ENCODE measurements around the gene ADRB1.

The ADRB1 gene

DNA sequence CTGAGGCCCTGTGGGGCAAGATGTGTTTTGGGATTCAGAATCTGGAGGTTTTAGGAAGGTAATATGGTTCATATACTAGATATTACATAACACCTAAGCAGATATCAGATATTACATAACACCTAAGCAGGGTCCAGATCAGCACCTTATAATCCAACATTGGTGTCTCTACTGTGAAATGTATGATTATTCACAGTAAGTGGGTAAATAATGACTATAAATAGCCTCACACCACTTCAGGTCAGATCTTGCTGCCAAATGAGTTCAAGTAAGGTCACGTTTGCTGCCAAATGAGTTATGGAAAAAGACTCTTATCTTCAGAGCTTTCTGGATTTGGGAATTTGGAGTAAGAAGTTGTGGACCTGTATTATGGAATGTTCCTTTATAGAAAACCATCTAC, 14.6 kb downstream of the ADRB1 start:
- DNase-seq: no peak

DNA sequence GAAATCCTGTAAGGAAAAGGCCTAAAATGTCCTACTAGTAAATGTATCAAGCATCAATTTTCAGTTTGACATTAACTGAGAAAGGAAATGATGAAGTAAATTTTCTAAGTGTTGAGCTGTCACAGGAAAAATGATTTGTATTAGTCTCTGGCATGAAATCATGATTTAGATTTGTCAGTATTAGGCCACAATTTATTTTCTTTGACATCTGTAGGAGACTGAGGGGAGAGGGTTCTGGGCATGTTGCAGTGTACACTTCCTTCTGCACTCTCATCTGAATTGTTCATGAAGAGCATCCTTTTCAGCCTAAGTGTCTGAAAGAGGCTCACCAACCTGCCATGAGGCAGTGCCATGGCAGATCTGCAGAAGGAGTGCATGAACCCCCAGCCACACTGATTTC, 15.9 kb downstream of the ADRB1 start:
- no peak for DNase-seq

DNA sequence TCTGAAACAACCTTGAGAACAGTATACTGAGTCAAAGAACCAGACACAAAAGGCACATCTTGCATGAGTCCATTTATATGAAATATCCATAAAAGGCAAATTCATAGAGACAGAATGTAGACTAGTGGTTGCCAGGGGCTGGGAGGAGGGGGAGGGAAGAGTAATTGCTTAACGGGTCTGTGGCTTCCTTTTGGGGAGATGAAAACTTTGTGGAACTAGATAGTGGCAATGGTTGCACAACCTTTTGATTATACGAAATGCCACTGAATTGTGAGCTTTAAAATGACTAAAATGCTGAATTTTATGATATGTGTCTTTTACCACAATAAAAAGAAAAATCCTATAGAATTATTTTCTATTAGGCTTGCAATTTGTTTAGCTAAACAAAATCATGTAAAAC, 16.8 kb downstream of the ADRB1 start:
- no peak for DNase-seq

DNA sequence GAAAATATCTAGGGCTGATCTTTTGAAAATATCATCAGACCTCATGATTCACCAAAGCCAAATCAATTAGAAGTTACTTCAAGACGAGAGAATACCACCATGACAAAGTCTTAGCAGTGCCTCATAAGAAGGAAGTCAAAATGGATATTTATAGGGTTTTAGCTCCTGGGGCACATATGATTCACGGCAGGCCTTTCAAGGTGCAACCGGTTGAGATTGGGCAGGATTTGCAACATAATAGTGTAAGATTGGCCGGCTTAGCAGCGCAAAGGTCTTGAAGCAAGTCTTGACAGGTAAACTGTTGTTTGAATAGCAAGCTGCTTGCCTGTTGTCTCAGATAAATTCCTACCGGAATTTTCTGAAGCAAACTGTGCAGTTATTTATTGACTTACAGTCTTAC, 17.5 kb downstream of the ADRB1 start:
- DNase-seq: no peak

DNA sequence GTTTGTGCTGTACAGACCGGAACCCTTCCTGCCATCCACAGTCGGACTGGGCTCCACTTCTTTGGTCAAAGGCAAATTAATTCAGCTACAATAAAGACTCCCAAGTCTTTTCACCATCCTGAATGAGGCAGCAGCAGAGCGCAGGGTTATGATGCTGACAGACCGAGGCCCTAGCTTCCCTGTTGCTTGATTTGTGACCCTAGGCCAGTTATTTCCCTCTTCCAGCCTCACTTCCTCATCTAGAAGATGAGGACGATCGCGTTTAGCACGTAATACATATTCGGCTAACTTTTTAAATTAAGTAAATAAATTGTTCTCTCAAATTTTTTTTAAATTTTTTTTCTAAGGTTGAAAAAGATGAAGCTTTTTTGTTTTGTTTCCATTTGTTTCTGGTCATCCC, 18.1 kb downstream of the ADRB1 start:
- no peak for DNase-seq

DNA sequence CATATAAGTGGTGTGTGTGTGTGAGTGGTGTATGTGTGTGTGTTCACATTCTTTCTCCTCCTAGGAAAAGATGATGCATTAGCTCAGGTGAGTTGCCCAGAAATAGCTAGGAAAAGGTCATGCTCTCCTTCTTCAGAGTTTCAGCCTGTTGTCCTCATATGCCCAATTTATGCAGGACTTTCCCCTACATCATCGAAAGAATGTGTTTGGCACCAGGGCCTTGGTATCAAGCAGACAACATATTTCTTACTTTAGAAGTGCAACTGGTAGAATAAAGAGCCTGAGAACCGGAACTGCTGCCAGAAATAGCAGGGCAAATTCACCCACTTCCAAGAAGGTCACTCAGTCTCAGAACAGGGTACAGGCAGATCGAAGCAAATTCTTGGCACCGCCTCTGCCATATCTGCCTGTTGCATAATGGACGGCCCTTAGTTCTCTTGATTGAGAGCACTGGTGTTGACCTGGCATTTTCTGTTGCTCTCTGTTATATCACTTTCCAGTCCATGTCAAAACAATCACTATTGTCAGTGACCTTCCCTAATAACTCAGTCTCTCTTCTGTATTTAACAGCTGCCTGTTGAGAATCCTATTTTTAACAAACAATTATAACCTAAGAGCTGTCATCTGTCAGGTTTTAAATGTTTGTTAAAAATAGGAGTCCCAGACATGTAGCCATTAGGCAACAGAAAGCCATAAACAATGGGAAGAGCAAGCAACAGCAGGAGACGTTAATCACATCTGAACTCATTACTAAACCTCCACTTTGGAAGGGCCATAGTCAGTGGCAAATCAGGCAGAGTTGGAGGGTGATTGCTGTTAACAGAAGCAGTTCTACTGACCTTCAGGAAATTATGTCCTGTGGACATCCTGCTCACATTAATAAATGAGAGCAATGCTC, 20.7 kb downstream of the ADRB1 start:
- no peak for DNase-seq

DNA sequence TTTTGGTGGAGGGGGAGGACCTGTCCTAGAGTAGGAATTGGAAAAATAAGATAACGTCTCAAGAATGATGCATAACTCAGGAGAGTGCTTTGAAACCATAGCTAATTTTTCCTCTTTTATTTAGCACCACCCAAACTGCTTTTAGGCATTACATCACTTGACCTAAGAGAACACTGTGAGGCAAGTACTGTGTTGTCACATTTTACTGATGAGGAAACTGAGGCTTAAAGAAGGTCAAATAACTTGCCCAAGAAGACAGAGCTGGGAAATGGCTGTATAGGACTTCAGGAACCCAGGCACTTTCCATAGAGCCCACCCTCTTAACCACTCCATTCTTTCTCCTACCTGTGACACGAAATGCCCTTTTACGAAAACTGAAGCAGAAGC, 21.4 kb downstream of the ADRB1 start:
- no peak for DNase-seq

DNA sequence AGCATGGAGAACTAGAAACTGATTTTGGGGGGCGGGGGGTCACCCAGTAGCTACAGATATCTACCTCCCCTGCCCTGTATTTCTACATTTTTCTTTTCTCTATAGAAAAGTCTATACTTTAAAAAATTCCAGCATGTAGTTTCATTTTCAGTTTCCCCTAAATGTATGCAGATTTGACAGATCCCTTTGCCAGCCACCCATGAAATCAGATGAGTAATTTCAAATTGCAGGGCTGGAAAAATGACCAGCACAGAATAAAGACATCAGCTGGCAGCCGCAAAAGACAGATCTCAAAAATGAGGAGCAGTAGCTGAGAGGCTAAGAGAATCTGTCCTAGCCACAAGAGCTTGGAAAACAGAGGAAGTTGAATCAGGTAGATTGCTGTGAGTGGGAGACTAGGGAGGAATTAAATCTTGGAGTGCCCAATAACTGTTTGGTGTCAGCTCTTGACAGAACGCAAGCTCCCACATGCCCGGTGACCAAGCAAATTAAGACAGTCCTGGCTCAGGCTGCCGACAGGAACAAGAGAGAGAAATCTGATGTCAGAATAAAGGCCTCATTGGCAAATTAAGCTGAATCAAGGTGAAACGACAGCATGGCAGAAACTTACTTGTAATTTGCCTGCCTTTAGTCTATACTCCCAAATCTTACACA, 24.5 kb downstream of the ADRB1 start:
- DNase-seq: no peak

DNA sequence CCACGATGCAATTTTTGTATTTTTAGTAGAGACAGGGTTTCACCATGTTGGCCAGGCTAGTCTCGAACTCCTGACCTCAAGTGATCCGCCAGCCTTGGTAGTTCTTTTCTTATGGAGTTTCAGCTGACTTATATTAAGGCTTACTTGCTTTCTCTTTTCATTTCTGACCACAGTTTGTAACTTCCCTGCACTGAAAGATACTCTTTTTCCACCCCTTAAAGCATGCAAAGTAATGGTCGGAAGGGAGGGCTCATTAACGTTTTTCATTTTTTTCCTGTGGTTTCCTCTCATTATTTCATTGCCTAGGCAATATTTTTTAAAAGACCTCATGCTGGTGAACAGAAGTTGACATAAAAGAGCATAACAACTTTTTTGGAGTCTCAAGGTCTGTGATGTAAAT, 27.0 kb downstream of the ADRB1 start:
- DNase-seq: no peak

DNA sequence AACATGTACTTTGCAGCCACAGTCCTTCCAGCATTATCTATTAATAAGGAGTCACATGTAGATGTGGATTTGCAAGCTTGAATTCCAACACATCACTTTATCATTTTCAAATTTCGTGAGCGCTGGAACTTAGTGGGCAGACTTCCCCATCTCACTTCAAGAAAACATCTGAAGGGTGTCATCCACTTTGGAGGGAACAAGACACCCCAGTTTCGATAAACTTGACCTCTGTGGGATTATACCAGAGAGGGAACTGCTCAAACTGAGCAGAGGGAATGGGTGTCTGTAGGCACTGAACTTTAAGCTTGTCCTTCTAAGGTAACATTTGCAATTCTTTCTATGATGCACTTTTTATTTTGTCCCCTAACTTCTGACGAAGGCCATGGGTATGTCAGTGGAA, 27.5 kb downstream of the ADRB1 start:
- no peak for DNase-seq

DNA sequence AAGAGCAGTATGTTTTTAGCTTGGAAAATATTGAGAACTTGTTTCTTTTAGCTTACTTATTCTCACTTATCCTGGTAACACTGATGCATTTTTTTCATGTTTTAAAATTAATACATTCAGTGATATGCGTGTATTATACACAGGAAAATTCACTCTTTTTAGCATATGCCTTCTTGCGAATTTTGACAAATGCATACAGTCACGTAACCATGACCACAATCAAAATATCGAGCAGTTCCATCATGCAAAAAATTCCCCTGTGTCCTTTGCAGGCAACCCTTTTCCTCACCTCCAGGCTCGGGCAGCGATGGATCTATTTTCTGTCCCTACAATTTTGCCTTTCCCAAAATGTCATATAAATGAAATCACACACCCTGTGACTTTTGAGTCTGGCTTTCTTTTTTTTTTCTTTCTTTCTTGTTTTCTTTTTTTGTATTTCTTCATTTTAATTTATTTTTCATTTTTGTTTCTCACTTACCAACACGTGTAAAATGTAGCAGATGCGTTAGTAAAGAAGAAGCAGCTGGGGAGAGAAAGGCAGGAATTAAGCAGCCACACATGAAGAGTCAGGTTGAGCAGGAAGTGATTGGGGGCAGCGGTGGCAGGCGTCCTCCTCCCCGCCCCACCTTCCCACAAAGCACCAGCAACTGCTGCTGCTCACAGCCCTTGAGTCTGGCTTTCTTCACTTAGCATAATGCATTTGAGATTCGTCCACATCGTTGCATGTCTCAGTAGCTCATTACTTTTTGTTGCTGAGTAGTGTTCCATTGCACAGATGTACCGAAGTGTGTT, 29.9 kb downstream of the ADRB1 start:
- DNase-seq: peak; percentile 18

DNA sequence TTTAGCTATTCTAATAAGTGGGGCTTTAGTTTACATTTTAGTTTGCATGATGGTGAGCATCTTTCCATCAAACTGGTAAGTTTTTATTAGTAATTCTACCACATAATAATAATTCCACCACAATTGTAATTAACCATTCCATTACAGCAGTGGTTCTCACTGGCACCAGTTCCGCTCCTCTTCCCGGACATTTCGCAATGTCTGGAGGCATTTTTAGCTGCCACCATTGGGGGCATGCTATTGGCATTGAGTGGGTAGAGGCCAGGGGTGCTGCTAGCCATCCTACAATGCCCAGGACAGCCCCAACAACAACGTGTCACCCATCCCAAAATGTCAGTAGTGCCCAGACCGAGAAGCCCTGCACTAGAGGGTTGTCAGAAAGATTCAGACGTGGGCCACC, 31.4 kb downstream of the ADRB1 start:
- no peak for DNase-seq

DNA sequence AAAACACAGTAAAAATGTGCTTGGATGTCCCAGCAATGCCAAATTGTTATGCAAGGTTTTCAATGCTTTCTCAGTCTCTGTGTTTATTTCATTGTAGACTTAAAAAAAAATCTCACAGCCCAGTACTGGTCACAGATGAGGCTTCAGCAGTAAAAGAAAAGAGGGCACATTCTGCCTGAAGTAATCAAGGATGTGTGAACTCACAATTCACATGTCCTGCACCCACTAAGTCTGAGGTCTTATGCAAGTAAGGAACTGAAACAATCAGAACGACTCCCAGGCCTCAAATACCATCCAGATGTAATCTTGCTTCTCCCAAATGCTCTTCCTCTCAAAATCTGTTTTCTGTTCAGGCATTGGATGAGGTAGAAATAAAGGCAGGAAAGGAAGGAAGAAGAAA, 33.7 kb downstream of the ADRB1 start:
- no peak for DNase-seq

DNA sequence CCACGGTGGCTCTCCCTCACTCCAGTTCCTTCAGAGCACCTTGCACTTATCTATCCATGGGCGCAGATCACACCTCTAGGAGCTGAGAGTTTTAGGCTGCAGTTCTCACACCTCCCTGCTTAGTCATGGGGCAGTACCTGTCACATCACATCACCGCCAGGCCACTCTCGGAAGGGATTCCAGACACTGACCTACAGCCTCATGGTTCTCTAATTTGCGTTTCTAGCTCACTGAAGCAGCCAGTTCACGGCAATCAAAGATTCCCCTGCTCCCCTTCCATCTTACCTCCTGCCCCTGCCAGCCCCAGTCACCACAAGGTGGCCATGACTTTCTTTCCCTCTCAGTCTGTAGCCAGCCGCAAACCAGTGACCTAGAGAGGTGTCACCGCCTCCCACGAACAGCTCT, 34.2 kb downstream of the ADRB1 start:
- no peak for DNase-seq

DNA sequence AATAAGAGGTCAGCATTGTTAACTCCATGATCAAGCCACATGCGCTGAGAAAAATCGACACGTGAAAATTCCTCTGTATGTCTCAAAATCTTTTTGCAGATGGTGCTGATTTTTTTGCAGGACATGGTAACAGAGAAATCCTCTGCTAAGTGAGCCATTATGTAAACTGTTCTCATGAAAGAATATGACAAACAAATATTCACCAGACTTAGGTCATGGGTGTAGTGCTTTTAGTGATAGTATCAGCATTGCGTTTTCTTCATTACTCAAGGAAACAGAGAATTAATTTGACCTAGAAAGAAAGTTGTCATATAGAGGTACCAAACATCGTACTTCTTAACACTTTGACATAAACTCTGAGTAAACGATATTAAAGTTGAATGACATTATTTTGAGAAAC, 34.7 kb downstream of the ADRB1 start:
- DNase-seq: no peak

DNA sequence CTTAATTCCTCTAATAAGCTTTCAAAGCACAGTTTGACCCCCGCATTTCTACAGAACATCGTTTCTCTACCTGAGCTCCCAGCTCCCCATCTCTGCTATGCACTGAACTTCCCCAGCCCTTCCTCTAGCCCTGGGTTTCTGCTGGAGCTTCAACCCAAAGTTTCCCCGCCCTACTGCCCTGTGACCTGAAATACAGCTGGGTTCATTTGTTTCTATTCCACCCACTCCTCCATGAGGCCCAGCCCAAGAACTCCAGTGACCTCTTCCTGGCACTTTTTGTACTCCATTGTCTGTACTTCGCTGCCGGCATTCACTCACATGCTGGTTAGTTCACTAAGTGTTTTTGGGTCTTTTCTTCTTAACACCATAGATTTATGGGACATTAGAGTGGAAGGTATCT, 35.8 kb downstream of the ADRB1 start:
- no peak for DNase-seq

DNA sequence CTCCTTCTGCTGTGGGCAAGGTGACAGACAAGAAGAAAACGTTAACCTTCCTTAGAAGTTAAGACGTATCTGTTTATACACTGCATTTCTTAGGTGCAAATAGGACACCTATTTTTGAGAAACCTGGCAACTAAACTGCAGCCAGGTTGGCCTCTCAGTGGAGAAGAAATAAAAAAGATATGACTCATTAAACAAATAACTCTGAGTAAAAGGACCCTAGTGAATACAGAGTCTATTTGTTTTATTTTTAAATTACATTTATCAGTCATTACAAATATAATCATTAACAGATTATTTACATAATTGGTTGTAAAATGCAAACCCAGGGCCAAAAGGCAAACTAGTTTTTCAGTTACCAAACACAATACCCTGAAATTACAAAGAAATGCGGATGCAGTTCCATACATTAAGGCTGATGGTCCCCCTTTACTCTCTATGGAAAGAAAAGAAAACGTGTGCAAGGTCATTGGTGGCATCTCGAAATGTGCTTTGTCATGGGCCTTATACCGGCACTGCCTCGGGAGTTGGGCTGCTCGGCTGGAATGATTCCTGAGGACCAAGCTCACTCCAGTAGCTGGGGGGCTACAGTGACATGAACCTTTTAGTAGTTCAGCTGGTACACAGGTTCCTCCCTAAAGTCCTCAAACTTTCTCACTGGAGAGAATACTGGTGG, 38.4 kb downstream of the ADRB1 start:
- DNase-seq: no peak

DNA sequence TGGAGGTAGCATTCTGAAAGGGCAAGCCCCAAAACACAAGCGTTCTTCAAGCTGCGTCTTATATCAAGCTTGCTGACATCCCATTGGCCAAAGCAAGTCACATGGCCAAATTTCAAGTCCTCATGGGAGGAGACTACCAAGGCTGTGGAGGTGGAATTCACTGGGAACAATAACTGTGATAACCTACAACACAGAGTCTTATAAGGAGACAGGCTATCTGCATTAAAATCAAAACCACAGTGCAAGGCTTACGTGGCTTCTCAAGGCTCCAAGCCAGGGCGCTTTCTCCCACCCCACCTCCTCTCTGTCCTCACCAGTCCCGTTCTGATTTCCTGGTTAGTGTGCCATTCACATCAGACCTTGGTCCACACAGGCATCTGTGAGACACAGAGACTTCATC, 39.4 kb downstream of the ADRB1 start:
- no peak for DNase-seq

DNA sequence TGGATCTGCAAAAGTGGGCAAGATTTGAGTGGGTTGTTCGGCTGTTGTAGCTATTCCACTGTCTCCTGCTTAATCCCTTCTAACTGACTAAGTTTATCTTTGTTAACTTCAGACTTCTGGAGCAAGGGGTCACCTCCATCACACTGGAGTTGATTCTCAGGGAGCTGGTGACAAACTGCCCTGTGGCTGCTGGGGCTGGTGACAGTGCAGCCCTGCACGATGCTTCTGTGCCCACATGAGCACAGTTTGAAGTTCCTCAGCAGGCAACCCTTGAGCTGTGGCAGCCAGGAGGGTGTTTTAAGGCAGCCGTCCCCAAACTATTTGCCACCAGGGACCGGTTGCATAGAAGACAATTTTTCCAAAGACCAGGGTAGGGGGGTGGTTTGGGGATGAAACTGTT, 40.5 kb downstream of the ADRB1 start:
- no peak for DNase-seq

DNA sequence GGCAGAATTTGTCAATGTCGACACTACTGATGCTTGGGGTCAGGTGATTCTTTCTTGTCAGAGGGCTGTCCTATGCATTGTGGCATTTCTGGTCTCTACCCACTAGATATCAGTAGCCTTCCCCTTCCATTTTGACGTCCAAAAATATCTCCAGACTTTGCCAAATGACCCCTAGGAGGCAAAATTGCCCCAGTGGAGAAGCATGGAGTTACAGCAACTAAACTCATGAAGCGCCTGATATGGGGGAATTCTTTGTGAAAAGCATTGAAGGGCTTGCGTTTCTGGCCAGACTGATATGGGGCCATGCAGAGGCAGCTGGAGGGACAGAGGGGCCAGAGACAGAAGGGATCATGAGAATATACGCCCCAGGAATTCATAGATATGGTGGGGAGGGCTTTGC, 43.6 kb downstream of the ADRB1 start:
- no peak for DNase-seq

DNA sequence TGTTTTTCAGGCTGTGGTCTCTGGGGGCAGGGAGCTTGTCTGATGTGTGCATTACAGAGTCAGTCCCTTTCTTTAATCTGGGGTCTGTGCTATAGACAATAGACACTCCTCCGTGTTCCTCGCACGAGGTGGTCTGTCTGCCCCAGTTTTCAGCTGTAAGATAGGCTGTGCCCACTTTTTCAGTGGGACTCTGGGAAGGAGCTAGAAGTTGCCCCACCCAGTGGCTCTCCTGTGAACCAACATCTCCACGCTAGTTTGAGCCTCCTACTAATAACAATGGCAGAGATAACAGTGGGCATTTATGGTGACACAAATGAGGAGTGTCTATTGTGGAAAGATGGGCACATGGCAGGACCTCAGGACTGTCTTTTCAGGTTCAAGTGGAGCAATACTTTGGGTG, 44.0 kb downstream of the ADRB1 start:
- no peak for DNase-seq

DNA sequence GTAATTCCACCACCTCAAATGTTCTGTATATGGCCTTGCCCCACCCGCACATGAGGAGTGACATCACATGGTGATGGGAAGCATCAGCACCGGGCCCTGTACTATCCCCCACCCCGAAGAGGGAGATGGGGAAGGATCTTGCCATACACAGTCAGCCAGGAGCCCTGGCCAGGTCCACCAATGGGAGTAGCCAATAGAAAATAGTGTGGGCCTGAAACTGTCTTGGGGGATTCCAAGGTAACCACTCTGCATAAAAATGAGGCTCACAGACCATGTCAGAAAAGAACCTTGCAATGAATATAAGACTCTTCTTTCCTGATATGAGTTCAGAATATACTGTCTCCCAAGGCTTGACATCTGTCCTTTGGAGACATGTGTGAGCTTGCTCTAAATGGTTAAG, 51.1 kb downstream of the ADRB1 start:
- no peak for DNase-seq

Measured in activated gamma-delta T cell (primary cell).